ENCODE measurements around the gene PRMT9. TPM values are rescaled to one million over a fixed set of nuclear protein-coding genes. Genes with fewer than 3 reads are reported as not detected.

The PRMT9 gene
- total and polyA plus RNA-seq, 2 of the 4 experiments (the other 2 are of a cell fraction): 5.0 to 14.2 TPM

DNA sequence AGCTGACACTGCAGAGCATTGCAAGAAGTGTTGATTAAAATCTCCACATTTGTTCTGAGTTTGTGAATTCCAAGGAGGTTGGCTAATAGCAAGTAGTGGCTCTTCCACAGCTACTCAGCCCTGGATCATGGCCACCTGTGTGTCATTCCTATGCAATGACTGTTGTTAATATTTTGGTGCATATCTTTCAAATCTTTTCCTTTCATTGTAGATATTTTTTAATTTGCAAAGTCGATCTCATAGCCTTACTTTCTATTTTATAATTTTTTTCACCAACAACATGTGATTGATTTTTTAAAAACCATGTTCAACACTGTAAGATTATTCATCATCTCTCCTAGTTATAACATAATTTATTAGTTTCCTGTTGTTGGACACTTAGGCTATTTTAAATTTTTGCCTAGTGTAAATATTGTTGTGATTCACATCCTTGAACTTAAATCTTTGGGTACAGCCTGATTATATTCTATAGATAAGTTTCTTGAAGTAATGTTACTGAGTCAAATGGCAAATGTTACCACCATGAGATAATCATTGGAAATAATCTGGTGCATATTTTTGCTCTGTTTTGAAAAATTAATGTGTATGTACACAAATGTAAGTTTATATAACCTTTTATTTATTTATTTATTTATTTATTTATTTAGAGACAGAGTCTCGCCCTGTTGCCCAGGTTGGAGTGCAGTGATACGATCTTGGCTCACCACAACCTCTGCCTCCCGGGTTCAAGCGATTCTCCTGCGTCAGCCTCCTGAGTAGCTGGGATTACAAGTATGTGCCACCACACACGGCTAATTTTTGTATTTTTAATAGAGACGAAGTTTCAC is 30.8 kb upstream of the PRMT9 start:
- Histone ChIP-seq H2AK5ac (ENCODE audit: low read depth, low read length) (peak overlapping the region; percentile 54; the same call in 1 of the 2 replicates), H4K8ac (ENCODE audit: low read depth in 2 of 2, low read length in 2 of 2) (peak overlapping the region in 1 of 2 experiments; percentile 67; a peak in 1 of 4 replicates), H3K23ac (ENCODE audit: low read depth, low read length) (no peak overlapping the region), H3K4me3 (ENCODE audit: insufficient read depth, low read depth, low read length) (no peak overlapping the region), H3K56ac (ENCODE audit: extremely low read depth, insufficient read depth, low read length) (no peak overlapping the region), H3K27me3 (ENCODE audit: control insufficient read depth, insufficient read depth, low read length) (no peaks in the 10 kb centered on the region), H3K4ac (ENCODE audit: low read depth, low read length) (peak overlapping the region; percentile 79), H3K27ac (ENCODE audit: insufficient read depth, low read length) (peak overlapping the region; percentile 79), H3K4me2 (ENCODE audit: low read depth, low read length) (no peak overlapping the region), H3K4me1 (ENCODE audit: control insufficient read depth, insufficient read depth, low read length) (peaks cover 4% of the 10 kb centered on the region; the same call in 1 of the 2 replicates), H3K14ac (replicated peaks; ENCODE audit: low read depth, low read length) (peak overlapping the region; percentile 67; the same call in 1 of the 2 replicates), H3K9ac (ENCODE audit: low read depth, low read length) (no peak overlapping the region), H2BK120ac (ENCODE audit: low read depth, low read length) (peak overlapping the region; percentile 59; the same call in 1 of the 2 replicates), H2BK20ac (ENCODE audit: low read depth, low read length) (0 out of 2 replicates have a peak overlapping the region, but pooled peaks have one; percentile 47), H3K36me3 (ENCODE audit: control insufficient read depth, insufficient read depth, low read length) (no peaks in the 10 kb centered on the region), H2AFZ (replicated peaks; ENCODE audit: low read length, poor library complexity) (no peak overlapping the region), H2BK5ac (ENCODE audit: low read depth, low read length, poor library complexity, severe bottlenecking) (peak overlapping the region; percentile 90), H2BK15ac (ENCODE audit: low read depth, low read length) (no peak overlapping the region), H3K79me1 (ENCODE audit: low read depth in 1 of 2, low read length in 2 of 2) (no peaks in the 10 kb centered on the region), H3K18ac (ENCODE audit: low read depth, low read length) (peak overlapping the region; percentile 78), H4K20me1 (ENCODE audit: insufficient read depth, low read length) (no peaks in the 10 kb centered on the region), H3K9me3 (ENCODE audit: control insufficient read depth, insufficient read depth, low read length) (no peaks in the 10 kb centered on the region), H3K9me1 (ENCODE audit: insufficient read depth, low read length) (no peaks in the 10 kb centered on the region), H4K91ac (ENCODE audit: insufficient read depth, low read depth, low read length) (no peak overlapping the region), H2AK9ac (replicated peaks; ENCODE audit: low read depth, low read length, poor library complexity) (no peak overlapping the region), H4K5ac (ENCODE audit: low read depth, low read length) (peak overlapping the region; percentile 70; the same call in 1 of the 2 replicates)
- DNase-seq (peak; percentile 90), ATAC-seq (ENCODE audit: low read depth) (peak; percentile 88)
- ChIA-PET CTCF (interaction anchor here (1.2 to 1.5 kb wide), 2 partner anchors 23 to 152 kb away, joined by 3 to 11 read pairs; no protein-coding TSS in a partner anchor), POLR2A (ENCODE audit: unreplicated experiment) (no interaction called here)
- in situ Hi-C loops (cut with MboI; ENCODE audit: low sequenced_read_pairs) (no loop called here), intact Hi-C loops (cut with micrococcal nuclease) (no loop called here), dilution Hi-C loops (cut with HindIII; ENCODE audit: low sequenced_read_pairs, unreplicated experiment) (no loop called here)
- no CpG with 5 or more reads among the region's 8 CpGs for WGBS, 2 experiments (ENCODE audit: extremely low coverage in 2 of 2, insufficient read length in 1 of 2)
- no peak for TF ChIP-seq BHLHE40 (IDR thresholded peaks at IDR 0.05; ENCODE audit: low read depth, low read length)
- TF ChIP-seq NFE2L2 (IDR thresholded peaks at IDR 0.05; ENCODE audit: low read depth, low read length): no peak
- TF ChIP-seq FOS (IDR thresholded peaks at IDR 0.05; ENCODE audit: low read depth, low read length): no peak
- no peak for TF ChIP-seq MAFK (IDR thresholded peaks at IDR 0.05; ENCODE audit: low read depth, low read length)
- peak; percentile 71; the same call in 1 of the 2 replicates for TF ChIP-seq CEBPB (IDR thresholded peaks at IDR 0.05; ENCODE audit: low read depth, low read length)
- no peak for TF ChIP-seq CHD1 (IDR thresholded peaks at IDR 0.05; ENCODE audit: low read depth, low read length)
- BruUV-seq (replicated peaks): no TSS peak

All from IMR-90 (cell line).